K562 (cell line): ENCODE measurements around the gene PCLAF. TPM values are rescaled to one million over a fixed set of nuclear protein-coding genes. Genes with fewer than 3 reads are reported as not detected.

Experiments used
- ATAC-seq: fragments of 200-7000 bp; cut with Tn5 transposase; 3 replicates; pipeline ENCODE4 v1.9.1; 2020; ENCODE audit warnings: moderate library complexity
- BruUV-seq: library from RNA; stranded (reverse); fragments of 400-500 nt; replicated peaks from 2 replicates; lab custom pipeline; 2021; lab: Mats Ljungman, UMichigan
- CTCF ChIA-PET: fragments of 300-600 bp; formaldehyde crosslinking; extraction: SDS; loops from one replicate; lab custom pipeline; 2021; ENCODE audit warnings: low intra/inter-chr PET ratio; lab: Yijun Ruan, JAX
- POLR2A ChIA-PET: fragments of 300-600, 350-650 bp; sonication (Branson Sonifier 250); formaldehyde crosslinking; extraction: SDS; loops from one replicate; lab custom pipeline; 2021; ENCODE audit warnings: antibody characterized with exemption, inconsistent platforms; lab: Yijun Ruan, JAX
- DNase-seq, 4 experiments: peaks; one replicate each; pipeline versions ENCODE4 v3.0.0 to v3.0.0-alpha.2; 2011 to 2018; ENCODE audit warnings: low spot score in 3 of 4, mixed read lengths in 3 of 4; ENCODE audit errors: extremely low read depth in 1 of 4
- FAIRE-seq: peaks from 2 replicates; lab custom pipeline; 2011; peaks lifted over from hg19 to GRCh38; lab: Jason Lieb, UNC
- H2AFZ ChIP-seq: 2 replicates; pipeline ENCODE4 v1.6.0; 2011; ENCODE audit warnings: low read depth, low read length, control low read depth, inconsistent platforms
- H3K27ac ChIP-seq: fragments of 200-600 bp; 3 replicates; pipeline ENCODE4 v1.8.0; 2011; ENCODE audit warnings: low read depth, mild to moderate bottlenecking, control low read depth, inconsistent platforms, low read length, moderate library complexity, mixed read lengths; ENCODE audit errors: extremely low read depth
- H3K27me3 ChIP-seq, 2 experiments: fragments of 300-600 bp in 1 of 2; 2 replicates in 1 of 2; 3 replicates in 1 of 2; pipeline versions ENCODE4 v1.6.0 to v1.8.0; 2011; ENCODE audit warnings: inconsistent platforms in 2 of 2, low read length in 2 of 2, mild to moderate bottlenecking in 1 of 2, mixed read lengths in 1 of 2, moderate library complexity in 1 of 2; ENCODE audit not compliant: control insufficient read depth in 2 of 2, insufficient read depth in 2 of 2
- H3K36me3 ChIP-seq: fragments of 300-600 bp; 3 replicates; pipeline ENCODE4 v1.8.0; 2011; ENCODE audit warnings: mild to moderate bottlenecking, low read length, inconsistent platforms; ENCODE audit not compliant: control insufficient read depth, insufficient read depth
- H3K4me1 ChIP-seq, 2 experiments: fragments of 200-600 bp in 1 of 2; replicated peaks in 1 of 2; 2 replicates in 1 of 2; 3 replicates in 1 of 2; pipeline versions ENCODE4 v1.5.1 to v1.8.0; 2011; ENCODE audit warnings: inconsistent platforms in 2 of 2, low read length in 2 of 2, mild to moderate bottlenecking in 1 of 2, mixed read lengths in 1 of 2, moderate library complexity in 1 of 2; ENCODE audit not compliant: control insufficient read depth in 2 of 2, insufficient read depth in 2 of 2
- H3K4me2 ChIP-seq: 2 replicates; pipeline ENCODE4 v1.6.1; 2011; ENCODE audit warnings: low read length, control low read depth, inconsistent platforms, mixed read lengths; ENCODE audit not compliant: insufficient read depth
- H3K4me3 ChIP-seq: fragments of 200-600 bp; sonication (generic), shearing (Covaris generic); 2 replicates; pipeline ENCODE4 v1.5.1; 2016; ENCODE audit warnings: control low read depth, inconsistent platforms
- H3K79me2 ChIP-seq: fragments of 200-600 bp; 3 replicates; pipeline ENCODE4 v1.8.0; 2011; ENCODE audit warnings: low read length, inconsistent platforms; ENCODE audit not compliant: control insufficient read depth, insufficient read depth
- H3K9ac ChIP-seq, 2 experiments: 2 replicates each; pipeline versions ENCODE4 v1.6.0 to v1.6.1; 2011; ENCODE audit warnings: low read depth in 2 of 2, low read length in 2 of 2, control low read depth in 1 of 2, inconsistent platforms in 1 of 2, mild to moderate bottlenecking in 1 of 2, mixed read lengths in 1 of 2; ENCODE audit not compliant: insufficient read depth in 1 of 2
- H3K9me1 ChIP-seq: one replicate; pipeline ENCODE4 v1.6.0; 2011; ENCODE audit warnings: inconsistent platforms, mild to moderate bottlenecking, low read length, moderate library complexity; ENCODE audit not compliant: control insufficient read depth, insufficient read depth
- H3K9me3 ChIP-seq: replicated peaks from 2 replicates; pipeline ENCODE4 v1.5.1; 2011; ENCODE audit warnings: low read depth, low read length, inconsistent platforms; ENCODE audit not compliant: control insufficient read depth, insufficient read depth
- H4K20me1 ChIP-seq: replicated peaks from 2 replicates; pipeline ENCODE4 v1.6.1; 2011; ENCODE audit warnings: low read length, inconsistent platforms, mixed read lengths; ENCODE audit not compliant: control insufficient read depth, insufficient read depth
- BHLHE40 ChIP-seq: IDR thresholded peaks from 2 replicates; pipeline ENCODE4 v1.6.1; 2011; ENCODE audit warnings: low read length, improper control_type of control experiment
- C11orf30 ChIP-seq: fragments of 450-650 bp; IDR thresholded peaks from 2 replicates; pipeline ENCODE4 v1.6.1; 2016; ENCODE audit warnings: low read depth, mild to moderate bottlenecking
- GMEB1 ChIP-seq: fragments of 250-450 bp; sonication (Bioruptor Pico); IDR thresholded peaks from 2 replicates; pipeline ENCODE4 v1.4.0; 2020; ENCODE audit warnings: mild to moderate bottlenecking
- PKNOX1 ChIP-seq: fragments of 450-650 bp; IDR thresholded peaks from 2 replicates; pipeline ENCODE4 v1.6.1; 2016
- RCOR1 ChIP-seq, 2 experiments: IDR thresholded peaks; 2 replicates each; pipeline ENCODE4 v1.6.1; 2012; ENCODE audit warnings: low read depth in 2 of 2, low read length in 2 of 2, borderline replicate concordance in 1 of 2, improper control_type of control experiment in 1 of 2
- SMAD1 ChIP-seq: fragments of 150-350 bp; IDR thresholded peaks from 2 replicates; pipeline ENCODE4 v1.6.1; 2014; ENCODE audit warnings: low read length, low read depth; ENCODE audit not compliant: partially characterized antibody
- TOE1 ChIP-seq, 2 experiments: fragments of 450-650 bp in 1 of 2; sonication (generic) in 1 of 2; formaldehyde crosslinking in 1 of 2; IDR thresholded peaks; 2 replicates each; pipeline versions ENCODE4 v1.7.1 to v1.8.0; 2016 to 2022; ENCODE audit warnings: borderline replicate concordance in 2 of 2, mild to moderate bottlenecking in 2 of 2, antibody characterized with exemption in 1 of 2, inconsistent platforms in 1 of 2, low read depth in 1 of 2, missing genetic modification reagents in 1 of 2, moderate library complexity in 1 of 2
- ZMIZ1 ChIP-seq, 2 experiments: fragments of 150-350 bp in 1 of 2; IDR thresholded peaks; 2 replicates each; pipeline ENCODE4 v1.6.1; 2012 to 2016; ENCODE audit warnings: low read depth in 2 of 2, low read length in 2 of 2, mild to moderate bottlenecking in 1 of 2, moderate library complexity in 1 of 2
- ZNF511 ChIP-seq: sonication (generic); formaldehyde crosslinking; IDR thresholded peaks from 2 replicates; pipeline ENCODE4 v1.8.0; 2022; ENCODE audit warnings: mild to moderate bottlenecking, missing genetic modification reagents
- ZNF583 ChIP-seq: fragments of 250-450 bp; sonication (Bioruptor Pico); IDR thresholded peaks from 2 replicates; pipeline ENCODE4 v1.4.0; 2020
- ZNF77 ChIP-seq: fragments of 250-450 bp; sonication (Bioruptor Pico); IDR thresholded peaks from 2 replicates; pipeline ENCODE4 v1.5.0; 2020
- WGBS: fragments of 100-300 bp; shearing (Covaris generic); methylation state at CpG from one replicate; pipeline ENCODE4 v1.1.6; 2016; ENCODE audit warnings: low coverage, mixed read lengths; ENCODE audit not compliant: insufficient coverage; ENCODE audit errors: missing lambda C conversion rate; 5-methylcytosine and 5-hydroxymethylcytosine counted together
- in situ Hi-C: fragments of 300-500 bp; cut with MboI; formaldehyde crosslinking; loops from 4 replicates; pipeline ENCODE4 v1.15.0; 2018; ENCODE audit warnings: inconsistent platforms, mixed read lengths
- intact Hi-C: fragments of 100-400 bp; cut with micrococcal nuclease; formaldehyde crosslinking; loops from 2 replicates; pipeline ENCODE4 v1.14.2; 2022
- polyA plus RNA-seq, 8 experiments: library from polyadenylated mRNA; depleted of rRNA in 4 of 8; stranded (reverse) in 5 of 8; unstranded in 3 of 8; fragments of >200 nt; fragmentation: Nextera tagmentation in 2 of 8; fragmentation: Illumina TruSeq in 1 of 8; extraction: Ambion mirVana in 2 of 8; extraction: Trizol in 1 of 8; gene quantifications; 2 replicates each; pipeline versions ENCODE4 v1.2.1 to v1.2.3, GENCODE V29; 2011 to 2014; ENCODE audit warnings: inconsistent platforms in 1 of 8, missing spikeins in 1 of 8
- total RNA-seq, 7 experiments: library from RNA; depleted of rRNA in 6 of 7; stranded (reverse); fragments of >200 nt in 6 of 7; fragmentation: Illumina TruSeq in 2 of 7; extraction: Trizol in 2 of 7; gene quantifications; 2 replicates each; pipeline versions ENCODE4 v1.2.1 to v1.2.3, GENCODE V29; 2011 to 2021; ENCODE audit warnings: low replicate concordance in 1 of 7

PCLAF gene
- total and polyA plus RNA-seq, 9 of the 15 experiments (the other 6 are each of a cell fraction or from before 2014, with no cell fraction given), result 112 to 881 (median 360) TPM

GRCh38 chr15:64337761-64338160 lies 43.5 kb downstream of the PCLAF start (continued):
- TF ChIP-seq ZMIZ1 (IDR thresholded peaks at IDR 0.05; ENCODE audit: low read depth in 2 of 2, low read length in 2 of 2), result no peak

GRCh38 chr15:64333986-64334929 lies 47.0 kb downstream of the PCLAF start:
- peaks cover 7% of the 10 kb centered on the region; the same call in 2 of the 3 replicates for H3K79me2 ChIP-seq
- H3K9ac ChIP-seq, result no peak overlapping the region
- no peak overlapping the region for H3K4me3 ChIP-seq
- 45% methylated on average over 9 of the region's 9 CpGs for whole genome bisulfite sequencing
- peak in 1 of 4 experiments; percentile 24 for DNase-seq
- FAIRE-seq, result no peak
- peaks cover 5% of the 10 kb centered on the region; the same call in 1 of the 3 replicates for H3K36me3 ChIP-seq
- BruUV-seq, result no TSS peak
- no peaks in the 10 kb centered on the region for H4K20me1 ChIP-seq
- CTCF ChIA-PET, result no interaction called here
- H3K27me3 ChIP-seq, result no peaks in the 10 kb centered on the region
- H3K9me3 ChIP-seq, result no peaks in the 10 kb centered on the region
- in situ Hi-C loops, result no loop called here
- peak overlapping the region; percentile 38; the same call in 1 of the 3 replicates for H3K27ac ChIP-seq
- no peaks in the 10 kb centered on the region for H3K9me1 ChIP-seq
- peak; percentile 69 for ATAC-seq
- H3K4me1 ChIP-seq, result peaks cover 0 to 5% of the 10 kb centered on the region in 2 experiments; a peak in 1 of 5 replicates
- intact Hi-C loops, result no loop called here
- H3K4me2 ChIP-seq, result no peak overlapping the region
- POLR2A ChIA-PET, result interaction anchor here (0.6 to 2.7 kb wide), 3 partner anchors 11 to 20 kb away, joined by 3 to 7 read pairs (median 4); no protein-coding TSS in a partner anchor
- H2AFZ ChIP-seq, result no peak overlapping the region
- no peak for TF ChIP-seq RCOR1 (IDR thresholded peaks at IDR 0.05; ENCODE audit: borderline replicate concordance in 1 of 2, low read depth in 2 of 2, low read length in 2 of 2)
- TF ChIP-seq C11orf30, result no peak
- TF ChIP-seq SMAD1, result no peak
- peak; percentile 60 for TF ChIP-seq PKNOX1
- TF ChIP-seq TOE1 (IDR thresholded peaks at IDR 0.05; ENCODE audit: borderline replicate concordance), result no peak
- TF ChIP-seq TOE1 (CRISPR knock-in tag; IDR thresholded peaks at IDR 0.05; ENCODE audit: borderline replicate concordance, low read depth), result no peak
- no peak for TF ChIP-seq GMEB1 (CRISPR knock-in tag)
- TF ChIP-seq ZNF583 (CRISPR knock-in tag), result no peak
- no peak for TF ChIP-seq ZNF77 (CRISPR knock-in tag)
- no peak for TF ChIP-seq ZNF511 (CRISPR knock-in tag)
- TF ChIP-seq BHLHE40, result peak; percentile 59
